Mononuclear cell (primary cell): ENCODE results near the gene USP26. TPM values are rescaled to one million over a fixed set of nuclear protein-coding genes. Genes with fewer than 3 reads are reported as not detected.
"Not testable (repeated sequence)": the region's sequence is repeated elsewhere in the genome, so short reads cannot be mapped to it uniquely, and the experiment has no call there.

Source experiments
- H3K27me3 ChIP-seq: 2 replicates; pipeline ENCODE4 v1.6.0; 2011; ENCODE audit warnings: low read length, control low read depth; ENCODE audit not compliant: insufficient read depth
- H3K4me1 ChIP-seq: 2 replicates; pipeline ENCODE4 v1.5.1; 2011; ENCODE audit warnings: mild to moderate bottlenecking, low read length, control low read depth; ENCODE audit not compliant: insufficient read depth
- H3K4me3 ChIP-seq: 2 replicates; pipeline ENCODE4 v1.5.1; 2011; ENCODE audit warnings: mild to moderate bottlenecking, low read length, moderate library complexity
- H3K9me3 ChIP-seq: 2 replicates; pipeline ENCODE4 v1.5.1; 2011; ENCODE audit warnings: low read depth, mild to moderate bottlenecking, control low read depth, low read length
- total RNA-seq: library from RNA; depleted of rRNA; stranded (reverse); fragments of >200 nt; gene quantifications from one replicate; pipeline ENCODE4 v1.2.3, GENCODE V29; 2012

Gene USP26
- total RNA-seq, 1 donor, result not detected

GRCh38 chrX:133053861-133054598 lies 42.9 kb downstream of the USP26 start:
- Histone ChIP-seq H3K27me3 (no peaks in the 10 kb centered on the region), H3K9me3 (no peaks in the 10 kb centered on the region), H3K4me1 (no peaks in the 10 kb centered on the region)

GRCh38 chrX:133048751-133049150 lies 48.2 kb downstream of the USP26 start:
- no peaks in the 10 kb centered on the region for H3K4me1 ChIP-seq
- H3K4me3 ChIP-seq, result no peak overlapping the region
- no peaks in the 10 kb centered on the region for H3K27me3 ChIP-seq
- no peaks in the 10 kb centered on the region for H3K9me3 ChIP-seq

More at GRCh38 chrX:133053861-133054598, 42.9 kb downstream of the USP26 start:
- H3K4me3 ChIP-seq, result no peak overlapping the region

GRCh38 chrX:133046601-133047000 lies 50.3 kb downstream of the USP26 start:
- no peak overlapping the region for H3K4me3 ChIP-seq
- H3K4me1 ChIP-seq, result no peaks in the 10 kb centered on the region
- H3K9me3 ChIP-seq, result no peaks in the 10 kb centered on the region
- H3K27me3 ChIP-seq, result no peaks in the 10 kb centered on the region

- no peaks in the 10 kb centered on the region for H3K4me1 ChIP-seq
- no peaks in the 10 kb centered on the region for H3K27me3 ChIP-seq
- H3K9me3 ChIP-seq, result no peaks in the 10 kb centered on the region
- H3K4me3 ChIP-seq, result no peak overlapping the region
Observed at GRCh38 chrX:133045986-133046385, 50.9 kb downstream of the USP26 start.

GRCh38 chrX:133044145-133044786 lies 52.6 kb downstream of the USP26 start:
- H3K9me3 ChIP-seq, H3K4me3 ChIP-seq, H3K27me3 ChIP-seq, H3K4me1 ChIP-seq: not testable (repeated sequence)

- Histone ChIP-seq H3K27me3 (no peaks in the 10 kb centered on the region), H3K4me1 (no peaks in the 10 kb centered on the region), H3K9me3 (no peaks in the 10 kb centered on the region), H3K4me3 (no peak overlapping the region)
Observed at GRCh38 chrX:133042260-133042659, 54.6 kb downstream of the USP26 start.

- Histone ChIP-seq H3K4me1 (no peaks in the 10 kb centered on the region), H3K27me3 (no peaks in the 10 kb centered on the region), H3K9me3 (no peaks in the 10 kb centered on the region), H3K4me3 (no peak overlapping the region)
Observed at GRCh38 chrX:133033010-133033409, 63.9 kb downstream of the USP26 start.

GRCh38 chrX:133018229-133018628 lies 78.7 kb downstream of the USP26 start:
- Histone ChIP-seq H3K27me3 (no peaks in the 10 kb centered on the region), H3K9me3 (no peaks in the 10 kb centered on the region), H3K4me1 (no peaks in the 10 kb centered on the region), H3K4me3 (no peak overlapping the region)

GRCh38 chrX:133007458-133007857 lies 89.5 kb downstream of the USP26 start:
- Histone ChIP-seq H3K4me1 (no peaks in the 10 kb centered on the region), H3K27me3 (no peaks in the 10 kb centered on the region), H3K4me3 (no peak overlapping the region), H3K9me3 (no peaks in the 10 kb centered on the region)

- Histone ChIP-seq H3K9me3 (no peaks in the 10 kb centered on the region), H3K4me3 (no peak overlapping the region), H3K4me1 (no peaks in the 10 kb centered on the region), H3K27me3 (no peaks in the 10 kb centered on the region)
Observed at GRCh38 chrX:133005616-133006015, 91.3 kb downstream of the USP26 start.

- Histone ChIP-seq H3K9me3 (no peaks in the 10 kb centered on the region), H3K27me3 (no peaks in the 10 kb centered on the region), H3K4me1 (no peaks in the 10 kb centered on the region), H3K4me3 (no peak overlapping the region)
Observed at GRCh38 chrX:133005042-133005441, 91.9 kb downstream of the USP26 start.

- H3K4me1 ChIP-seq, result no peaks in the 10 kb centered on the region
- H3K27me3 ChIP-seq, result no peaks in the 10 kb centered on the region
- H3K4me3 ChIP-seq, result no peak overlapping the region
- no peaks in the 10 kb centered on the region for H3K9me3 ChIP-seq
Observed at GRCh38 chrX:132999209-132999608, 97.7 kb downstream of the USP26 start.

GRCh38 chrX:132990835-132991234 lies 106.1 kb downstream of the USP26 start:
- H3K27me3 ChIP-seq, result no peaks in the 10 kb centered on the region
- H3K4me1 ChIP-seq, result no peaks in the 10 kb centered on the region
- H3K9me3 ChIP-seq, result no peaks in the 10 kb centered on the region
- H3K4me3 ChIP-seq, result no peak overlapping the region

- no peaks in the 10 kb centered on the region for H3K4me1 ChIP-seq
- no peak overlapping the region for H3K4me3 ChIP-seq
- no peaks in the 10 kb centered on the region for H3K9me3 ChIP-seq
- H3K27me3 ChIP-seq, result no peaks in the 10 kb centered on the region
Observed at GRCh38 chrX:132986556-132986955, 110.4 kb downstream of the USP26 start.

GRCh38 chrX:132984058-132984650 lies 112.8 kb downstream of the USP26 start:
- no peak overlapping the region for H3K4me3 ChIP-seq
- H3K4me1 ChIP-seq, result no peaks in the 10 kb centered on the region
- no peaks in the 10 kb centered on the region for H3K9me3 ChIP-seq
- H3K27me3 ChIP-seq, result no peaks in the 10 kb centered on the region
